ENCODE data around the gene CORO2A.

Gene CORO2A

DNA sequence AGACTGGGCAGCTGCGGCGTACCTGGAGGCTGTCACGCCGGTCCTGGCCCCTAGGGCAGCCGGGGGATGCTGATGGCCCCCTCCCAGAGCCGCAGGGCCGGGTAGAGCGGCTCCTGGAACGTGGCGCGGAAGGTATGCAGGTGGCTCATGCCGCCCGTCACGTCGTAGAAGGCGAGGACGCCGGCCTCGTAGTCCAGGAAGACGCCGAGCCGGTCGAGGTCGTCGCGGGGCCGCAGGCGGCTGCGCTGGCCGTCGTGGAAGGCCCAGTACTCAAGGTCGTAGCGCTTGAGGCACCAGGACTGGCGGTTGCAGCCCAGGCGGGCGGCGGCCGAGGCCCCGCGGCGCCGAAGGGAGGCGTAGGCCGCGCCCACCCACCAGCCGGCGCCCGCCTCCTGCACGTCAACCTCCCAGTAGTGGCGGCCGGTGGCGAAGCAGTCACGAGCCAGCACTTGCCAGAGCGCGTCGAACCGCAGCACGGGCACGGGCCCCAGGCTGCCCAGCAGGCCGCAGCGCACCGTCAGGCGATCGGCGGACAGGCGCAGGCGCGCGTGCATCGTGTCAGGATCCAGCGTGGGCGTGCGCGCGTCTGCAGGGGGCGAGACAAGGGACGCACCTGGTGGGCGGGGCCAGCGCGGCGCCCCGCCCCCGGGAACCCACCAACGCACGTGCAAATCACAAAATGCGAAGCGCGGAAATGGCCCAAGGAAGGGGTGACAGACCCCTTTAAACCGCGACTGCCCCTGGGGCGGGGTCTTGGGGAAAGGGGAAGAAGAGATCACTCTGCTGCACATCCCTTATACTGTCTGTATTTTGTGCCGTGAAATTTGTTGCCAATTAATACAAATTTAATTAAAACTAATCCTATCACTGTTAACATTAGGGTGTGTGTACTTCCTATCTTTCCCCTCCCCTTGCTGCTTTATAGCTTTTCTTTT, 104.8 kb downstream of the CORO2A start:
- H3K36me3 ChIP-seq (ENCODE audit: control insufficient read depth, insufficient read depth, low read length, severe bottlenecking): peaks cover 8% of the 10 kb centered on the region
- H3K9ac ChIP-seq (ENCODE audit: low read length): peak overlapping the region; percentile 53
- H3K4me1 ChIP-seq (ENCODE audit: control insufficient read depth, insufficient read depth, low read length): peaks cover 16% of the 10 kb centered on the region
- DNase-seq (ENCODE audit: low read depth): peak; percentile 51
- peak overlapping the region; percentile 65 for H3K4me3 ChIP-seq (ENCODE audit: low read length)
- H3K9me3 ChIP-seq (ENCODE audit: control insufficient read depth, low read length): no peaks in the 10 kb centered on the region
- H3K27me3 ChIP-seq (replicated peaks; ENCODE audit: control insufficient read depth, insufficient read depth, low read length): peaks cover under 1% of the 10 kb centered on the region

DNA sequence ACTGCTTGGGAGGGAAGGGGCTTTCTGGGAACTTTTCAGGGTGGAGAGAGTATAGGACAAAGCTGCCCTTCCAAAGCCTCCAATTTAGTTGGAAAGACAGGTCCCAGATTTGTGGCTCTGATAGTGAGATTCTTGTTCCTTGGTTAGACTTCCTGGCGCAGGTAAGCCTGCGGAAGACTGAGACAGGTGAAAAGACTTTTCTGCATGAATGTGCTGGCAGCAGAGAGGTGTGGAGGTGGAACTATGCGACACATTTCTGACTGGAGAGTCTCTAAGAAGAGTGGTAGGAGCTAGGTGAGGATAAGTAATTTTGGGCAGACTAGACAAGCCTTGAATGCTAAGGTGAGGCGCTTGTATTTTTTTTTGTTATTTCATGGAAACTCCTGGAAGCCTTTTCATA, 106.0 kb downstream of the CORO2A start:
- no peaks in the 10 kb centered on the region for H3K27me3 ChIP-seq (replicated peaks; ENCODE audit: control insufficient read depth, insufficient read depth, low read length)
- H3K9me3 ChIP-seq (ENCODE audit: control insufficient read depth, low read length): no peaks in the 10 kb centered on the region
- peaks cover 9% of the 10 kb centered on the region for H3K4me1 ChIP-seq (ENCODE audit: control insufficient read depth, insufficient read depth, low read length)
- no peak overlapping the region for H3K9ac ChIP-seq (ENCODE audit: low read length)
- H3K36me3 ChIP-seq (ENCODE audit: control insufficient read depth, insufficient read depth, low read length, severe bottlenecking): peaks cover 20% of the 10 kb centered on the region
- H3K4me3 ChIP-seq (ENCODE audit: low read length): no peak overlapping the region
- DNase-seq (ENCODE audit: low read depth): no peak

DNA sequence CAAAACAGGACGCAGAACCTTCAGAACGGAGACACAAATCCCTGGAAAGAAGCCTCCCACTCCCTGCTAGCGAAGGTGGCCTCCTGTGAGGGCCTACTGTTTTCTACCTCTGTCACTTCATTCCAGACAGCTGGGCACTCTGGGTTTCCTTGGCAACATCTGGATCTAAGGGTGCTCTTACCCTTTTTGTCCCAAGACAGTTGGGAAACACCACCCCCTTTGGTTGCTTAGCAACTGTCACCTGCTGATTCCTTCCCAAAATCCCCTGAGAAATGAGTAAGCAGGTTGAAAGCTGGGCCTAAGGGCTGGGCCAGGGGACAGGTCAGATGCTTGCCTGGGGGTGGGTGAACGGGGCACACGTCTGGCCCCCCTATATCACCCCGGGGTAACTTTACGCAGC, 106.5 kb downstream of the CORO2A start:
- no peak overlapping the region for H3K9ac ChIP-seq (ENCODE audit: low read length)
- peaks cover 14% of the 10 kb centered on the region for H3K4me1 ChIP-seq (ENCODE audit: control insufficient read depth, insufficient read depth, low read length)
- H3K36me3 ChIP-seq (ENCODE audit: control insufficient read depth, insufficient read depth, low read length, severe bottlenecking): peaks cover 26% of the 10 kb centered on the region
- H3K27me3 ChIP-seq (replicated peaks; ENCODE audit: control insufficient read depth, insufficient read depth, low read length): no peaks in the 10 kb centered on the region
- no peak for DNase-seq (ENCODE audit: low read depth)
- no peak overlapping the region for H3K4me3 ChIP-seq (ENCODE audit: low read length)
- H3K9me3 ChIP-seq (ENCODE audit: control insufficient read depth, low read length): no peaks in the 10 kb centered on the region

DNA sequence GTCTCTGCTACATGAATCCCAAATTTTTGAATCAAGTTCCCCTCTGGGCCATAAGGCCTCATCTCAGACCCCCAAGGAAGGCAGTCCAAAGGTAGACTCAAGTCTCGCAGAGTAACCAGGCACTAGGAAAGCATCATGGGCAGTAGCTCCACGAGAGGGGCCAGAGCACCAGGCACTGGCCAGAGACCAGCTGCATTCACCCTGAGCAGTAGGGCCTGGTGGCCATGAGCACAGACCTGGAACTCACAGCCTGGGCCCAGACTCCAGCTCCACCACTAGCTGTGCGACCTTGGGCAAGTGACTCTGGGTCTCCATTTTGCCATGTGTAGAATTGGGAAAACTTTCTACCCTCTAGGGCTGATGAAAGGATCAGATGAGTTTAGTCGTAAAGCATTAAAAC, 107.4 kb downstream of the CORO2A start:
- peaks cover 21% of the 10 kb centered on the region for H3K4me1 ChIP-seq (ENCODE audit: control insufficient read depth, insufficient read depth, low read length)
- no peaks in the 10 kb centered on the region for H3K27me3 ChIP-seq (replicated peaks; ENCODE audit: control insufficient read depth, insufficient read depth, low read length)
- no peak overlapping the region for H3K4me3 ChIP-seq (ENCODE audit: low read length)
- no peaks in the 10 kb centered on the region for H3K9me3 ChIP-seq (ENCODE audit: control insufficient read depth, low read length)
- DNase-seq (ENCODE audit: low read depth): no peak
- peaks cover 29% of the 10 kb centered on the region for H3K36me3 ChIP-seq (ENCODE audit: control insufficient read depth, insufficient read depth, low read length, severe bottlenecking)
- no peak overlapping the region for H3K9ac ChIP-seq (ENCODE audit: low read length)

DNA sequence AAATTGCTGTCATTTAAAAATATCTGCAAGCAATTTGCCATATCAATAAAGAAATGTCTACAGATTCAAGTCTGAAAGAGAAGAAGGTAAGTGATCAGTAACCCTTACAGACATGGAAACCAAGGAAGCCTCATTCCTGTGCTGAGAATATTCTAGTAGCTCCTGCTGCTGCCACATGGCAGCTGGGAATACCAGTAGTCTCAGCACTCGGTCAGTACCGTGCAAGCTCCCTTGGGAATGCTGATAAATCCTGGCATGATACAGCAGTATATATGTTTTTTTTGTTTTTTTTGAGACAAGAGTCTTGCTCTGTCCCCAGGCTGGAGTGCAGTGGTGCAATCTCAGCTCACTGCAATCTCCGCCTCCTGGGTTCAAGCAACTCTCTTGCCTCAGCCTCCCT, 108.0 kb downstream of the CORO2A start:
- Histone ChIP-seq H3K9me3 (ENCODE audit: control insufficient read depth, low read length) (no peaks in the 10 kb centered on the region), H3K36me3 (ENCODE audit: control insufficient read depth, insufficient read depth, low read length, severe bottlenecking) (peaks cover 33% of the 10 kb centered on the region), H3K9ac (ENCODE audit: low read length) (no peak overlapping the region), H3K4me1 (ENCODE audit: control insufficient read depth, insufficient read depth, low read length) (peaks cover 21% of the 10 kb centered on the region), H3K4me3 (ENCODE audit: low read length) (no peak overlapping the region), H3K27me3 (replicated peaks; ENCODE audit: control insufficient read depth, insufficient read depth, low read length) (no peaks in the 10 kb centered on the region)
- no peak for DNase-seq (ENCODE audit: low read depth)

DNA sequence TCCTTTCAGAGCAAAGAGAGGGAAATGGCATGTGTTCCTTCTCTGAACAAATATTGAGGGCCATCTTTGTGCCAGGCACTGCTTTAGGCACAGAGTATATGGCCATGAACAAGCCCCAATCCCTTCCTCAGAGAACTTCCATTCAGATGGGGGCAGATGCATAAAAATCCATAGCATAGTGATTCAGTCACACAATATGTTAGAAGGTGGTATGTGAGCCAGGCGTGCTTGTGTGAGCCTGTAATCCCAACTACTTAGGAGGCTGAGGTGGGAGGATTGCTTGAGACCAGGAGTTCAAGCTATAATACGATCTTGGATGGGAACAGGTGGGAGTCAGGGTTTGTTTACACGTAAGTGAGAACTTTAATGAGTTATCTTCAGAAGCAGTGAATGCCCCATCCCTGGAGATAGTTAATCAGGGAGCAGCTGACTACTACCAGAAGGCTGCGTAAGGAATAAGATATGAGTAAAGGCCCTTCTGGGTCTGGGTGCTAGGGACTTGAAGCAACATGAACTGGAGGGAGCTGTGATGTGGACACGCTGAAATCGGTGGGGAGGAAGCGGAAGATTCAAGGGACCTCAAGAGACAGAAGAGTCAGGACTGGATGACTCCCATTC, 108.8 kb downstream of the CORO2A start:
- Histone ChIP-seq H3K36me3 (ENCODE audit: control insufficient read depth, insufficient read depth, low read length, severe bottlenecking) (peaks cover 36% of the 10 kb centered on the region), H3K9me3 (ENCODE audit: control insufficient read depth, low read length) (no peaks in the 10 kb centered on the region), H3K9ac (ENCODE audit: low read length) (no peak overlapping the region), H3K27me3 (replicated peaks; ENCODE audit: control insufficient read depth, insufficient read depth, low read length) (no peaks in the 10 kb centered on the region), H3K4me3 (ENCODE audit: low read length) (no peak overlapping the region), H3K4me1 (ENCODE audit: control insufficient read depth, insufficient read depth, low read length) (peaks cover 21% of the 10 kb centered on the region)
- DNase-seq (ENCODE audit: low read depth): no peak

DNA sequence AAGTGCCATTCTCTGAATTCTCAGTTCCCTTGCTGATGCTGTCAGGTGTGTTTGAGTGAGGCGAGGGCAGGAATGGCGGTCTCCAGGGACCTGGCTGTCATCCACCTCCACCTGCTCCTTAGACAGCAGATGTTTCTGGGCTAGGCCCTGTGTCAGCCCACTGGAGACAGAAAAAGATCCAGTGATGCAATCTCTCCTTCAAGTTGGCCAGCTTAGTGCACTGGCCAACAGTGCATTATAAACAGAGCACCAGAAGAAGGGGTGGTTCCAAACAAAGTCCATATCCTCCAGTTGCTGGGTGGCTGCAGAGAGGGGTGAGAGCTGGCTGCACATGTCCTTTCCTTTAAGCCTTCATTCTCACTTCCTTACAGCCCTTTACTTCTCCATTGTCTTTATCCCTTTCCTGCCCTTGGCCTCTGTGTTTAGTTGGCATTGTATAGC, 109.4 kb downstream of the CORO2A start:
- Histone ChIP-seq H3K9ac (ENCODE audit: low read length) (no peak overlapping the region), H3K9me3 (ENCODE audit: control insufficient read depth, low read length) (no peaks in the 10 kb centered on the region), H3K36me3 (ENCODE audit: control insufficient read depth, insufficient read depth, low read length, severe bottlenecking) (peaks cover 39% of the 10 kb centered on the region), H3K27me3 (replicated peaks; ENCODE audit: control insufficient read depth, insufficient read depth, low read length) (no peaks in the 10 kb centered on the region), H3K4me3 (ENCODE audit: low read length) (no peak overlapping the region), H3K4me1 (ENCODE audit: control insufficient read depth, insufficient read depth, low read length) (peaks cover 21% of the 10 kb centered on the region)
- DNase-seq (ENCODE audit: low read depth): peak; percentile 56

DNA sequence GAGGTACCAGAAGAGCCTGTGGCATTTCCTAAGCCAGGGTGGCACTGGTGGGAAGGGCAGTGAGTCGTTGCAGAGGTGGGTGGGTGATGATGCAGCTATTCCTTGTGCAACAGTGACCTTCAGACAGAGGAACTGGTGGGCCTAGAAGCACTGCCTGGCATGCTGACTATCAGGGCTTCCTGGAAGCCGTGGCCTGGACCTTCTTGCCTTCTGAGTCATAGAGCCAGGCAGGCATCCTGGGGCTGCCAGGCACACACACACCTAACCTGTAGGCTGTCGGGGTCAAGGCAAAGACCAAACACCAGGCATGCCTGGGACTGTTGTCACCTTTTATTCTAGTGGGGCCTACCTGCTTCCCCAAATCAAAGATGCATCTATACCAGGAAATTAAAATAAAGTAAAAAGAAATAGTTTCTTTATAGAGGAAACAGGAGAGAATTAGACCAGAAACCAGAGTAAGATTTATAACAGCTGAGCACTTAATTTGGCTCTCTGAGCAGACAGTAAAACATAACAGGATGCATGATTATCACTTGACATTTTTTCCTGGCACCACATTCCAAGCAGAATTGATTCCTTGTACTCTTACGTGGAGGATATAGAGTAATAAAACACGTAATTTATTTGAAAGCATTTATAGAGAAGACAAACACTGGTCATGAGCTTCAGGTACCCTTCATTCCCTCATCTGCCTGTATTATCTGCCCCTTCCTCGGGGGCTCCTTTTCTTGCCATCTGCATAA, 110.8 kb downstream of the CORO2A start:
- Histone ChIP-seq H3K4me3 (ENCODE audit: low read length) (no peak overlapping the region), H3K4me1 (ENCODE audit: control insufficient read depth, insufficient read depth, low read length) (peaks cover 21% of the 10 kb centered on the region), H3K9ac (ENCODE audit: low read length) (peak overlapping the region; percentile 3), H3K36me3 (ENCODE audit: control insufficient read depth, insufficient read depth, low read length, severe bottlenecking) (peaks cover 46% of the 10 kb centered on the region), H3K9me3 (ENCODE audit: control insufficient read depth, low read length) (no peaks in the 10 kb centered on the region), H3K27me3 (replicated peaks; ENCODE audit: control insufficient read depth, insufficient read depth, low read length) (no peaks in the 10 kb centered on the region)
- DNase-seq (ENCODE audit: low read depth): peak; percentile 53

DNA sequence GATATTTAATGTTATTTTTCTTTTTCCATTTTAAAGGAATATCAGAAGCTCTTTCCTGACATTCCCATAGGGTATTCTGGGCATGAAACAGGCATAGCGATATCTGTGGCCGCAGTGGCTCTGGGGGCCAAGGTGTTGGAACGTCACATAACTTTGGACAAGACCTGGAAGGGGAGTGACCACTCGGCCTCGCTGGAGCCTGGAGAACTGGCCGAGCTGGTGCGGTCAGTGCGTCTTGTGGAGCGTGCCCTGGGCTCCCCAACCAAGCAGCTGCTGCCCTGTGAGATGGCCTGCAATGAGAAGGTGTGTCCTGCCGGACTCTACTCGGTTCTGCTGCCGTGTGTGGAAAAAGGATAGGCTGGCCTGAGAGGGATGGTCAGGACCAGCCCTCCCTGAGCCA, 111.7 kb downstream of the CORO2A start:
- DNase-seq (ENCODE audit: low read depth): no peak
- Histone ChIP-seq H3K9me3 (ENCODE audit: control insufficient read depth, low read length) (no peaks in the 10 kb centered on the region), H3K4me3 (ENCODE audit: low read length) (no peak overlapping the region), H3K27me3 (replicated peaks; ENCODE audit: control insufficient read depth, insufficient read depth, low read length) (no peaks in the 10 kb centered on the region), H3K9ac (ENCODE audit: low read length) (peak overlapping the region; percentile 3), H3K36me3 (ENCODE audit: control insufficient read depth, insufficient read depth, low read length, severe bottlenecking) (peaks cover 46% of the 10 kb centered on the region), H3K4me1 (ENCODE audit: control insufficient read depth, insufficient read depth, low read length) (peaks cover 25% of the 10 kb centered on the region)

DNA sequence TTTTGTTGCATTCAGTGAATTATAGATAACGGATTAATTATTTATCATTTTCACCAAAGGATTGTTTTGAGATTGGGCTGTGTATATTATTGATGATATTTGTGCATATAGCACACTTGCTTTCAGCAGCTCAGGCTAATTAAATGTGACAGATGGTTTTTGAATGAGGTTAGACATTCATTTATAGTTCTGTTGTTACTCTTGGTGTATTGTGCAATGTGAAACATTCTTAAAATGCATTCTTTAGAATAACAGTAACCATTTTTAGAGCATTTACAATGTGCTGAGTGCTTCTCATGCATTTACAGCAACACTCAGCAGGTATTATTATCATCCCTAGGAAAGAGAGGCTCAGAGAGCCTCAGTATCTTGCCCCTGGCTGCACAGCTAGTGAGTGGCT, 112.1 kb downstream of the CORO2A start:
- no peak overlapping the region for H3K9ac ChIP-seq (ENCODE audit: low read length)
- H3K27me3 ChIP-seq (replicated peaks; ENCODE audit: control insufficient read depth, insufficient read depth, low read length): no peaks in the 10 kb centered on the region
- DNase-seq (ENCODE audit: low read depth): peak; percentile 90
- no peaks in the 10 kb centered on the region for H3K9me3 ChIP-seq (ENCODE audit: control insufficient read depth, low read length)
- H3K4me3 ChIP-seq (ENCODE audit: low read length): no peak overlapping the region
- H3K4me1 ChIP-seq (ENCODE audit: control insufficient read depth, insufficient read depth, low read length): peaks cover 28% of the 10 kb centered on the region
- H3K36me3 ChIP-seq (ENCODE audit: control insufficient read depth, insufficient read depth, low read length, severe bottlenecking): peaks cover 46% of the 10 kb centered on the region

DNA sequence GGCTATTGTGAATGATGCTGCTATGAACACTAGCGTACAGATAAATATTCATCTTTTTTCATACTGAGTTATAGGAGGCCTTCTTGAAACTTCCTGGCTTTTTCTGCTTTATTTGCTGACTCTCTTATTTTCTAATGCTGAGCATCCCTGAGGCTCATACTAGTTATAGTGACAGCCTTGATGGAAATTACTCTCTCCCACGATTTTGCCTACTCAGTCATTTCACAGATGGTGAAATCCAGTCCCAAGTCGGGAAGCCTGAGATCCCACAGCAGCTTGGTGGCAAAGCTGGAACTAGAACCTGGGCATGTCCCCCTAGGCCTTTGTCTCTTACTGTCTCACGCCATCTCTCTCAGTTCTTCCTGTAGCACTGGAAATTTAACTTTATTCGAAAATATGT, 113.5 kb downstream of the CORO2A start:
- peaks cover 40% of the 10 kb centered on the region for H3K36me3 ChIP-seq (ENCODE audit: control insufficient read depth, insufficient read depth, low read length, severe bottlenecking)
- no peaks in the 10 kb centered on the region for H3K27me3 ChIP-seq (replicated peaks; ENCODE audit: control insufficient read depth, insufficient read depth, low read length)
- DNase-seq (ENCODE audit: low read depth): no peak
- H3K4me3 ChIP-seq (ENCODE audit: low read length): no peak overlapping the region
- no peak overlapping the region for H3K9ac ChIP-seq (ENCODE audit: low read length)
- H3K9me3 ChIP-seq (ENCODE audit: control insufficient read depth, low read length): no peaks in the 10 kb centered on the region
- peaks cover 37% of the 10 kb centered on the region for H3K4me1 ChIP-seq (ENCODE audit: control insufficient read depth, insufficient read depth, low read length)

Measured in adipocyte (in vitro differentiated cells).